Suppressor macrophage (primary cell): Measurements from ENCODE around the gene KLHL2.
"Not testable (repeated sequence)": the region's sequence is repeated elsewhere in the genome, so short reads cannot be mapped to it uniquely, and the experiment has no call there.

Experiments used
- DNase-seq, 4 experiments: peaks; one replicate each; pipeline ENCODE4 v3.0.0-alpha.2; 2020 to 2022

Gene KLHL2

GRCh38 chr4:165330666-165331065, 123.3 kb downstream of the KLHL2 start:
- no peak for DNase-seq

DNA sequence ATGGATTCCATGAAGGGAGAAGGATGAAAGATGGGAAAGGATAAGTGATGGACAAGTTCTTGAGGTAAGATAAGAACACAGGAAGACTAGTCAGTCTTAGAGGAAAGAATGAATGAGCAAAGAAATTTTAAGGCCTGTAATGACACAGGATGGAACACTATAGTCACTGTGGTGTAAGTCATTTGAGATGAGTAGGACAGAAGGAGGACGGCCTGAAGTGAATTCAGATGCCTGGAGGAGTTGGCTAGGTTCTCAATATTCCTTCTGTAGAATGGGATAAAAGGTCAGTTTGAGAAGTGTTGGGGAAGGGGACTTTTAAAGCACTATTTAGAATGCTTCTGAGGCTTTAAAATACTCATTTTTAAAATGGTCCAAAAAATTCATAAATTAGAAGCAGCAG, 124.0 kb downstream of the KLHL2 start:
- DNase-seq, result no peak

DNA sequence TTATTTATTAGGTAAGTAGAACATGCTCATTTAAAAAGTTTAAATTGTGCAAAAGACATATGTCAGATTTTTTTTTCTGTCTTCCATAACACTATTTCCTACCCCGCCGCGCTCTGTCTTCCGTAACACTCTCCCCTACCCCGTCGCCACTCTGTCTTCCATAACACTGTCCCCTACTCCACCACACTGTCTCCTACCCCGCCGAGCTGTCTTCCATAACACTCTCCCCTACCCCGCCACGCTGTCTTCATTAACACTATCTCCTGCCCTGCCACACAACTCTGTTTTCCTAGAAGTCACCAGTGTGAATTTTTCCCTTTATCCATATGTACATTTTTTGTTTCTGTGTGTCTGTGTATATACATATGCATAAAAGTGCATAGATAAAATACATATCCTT, 124.5 kb downstream of the KLHL2 start:
- no peak for DNase-seq

- DNase-seq, result no peak
Measured at GRCh38 chr4:165332502-165332901, 125.1 kb downstream of the KLHL2 start.

GRCh38 chr4:165335163-165335703, 127.9 kb downstream of the KLHL2 start:
- DNase-seq, result no peak

DNA sequence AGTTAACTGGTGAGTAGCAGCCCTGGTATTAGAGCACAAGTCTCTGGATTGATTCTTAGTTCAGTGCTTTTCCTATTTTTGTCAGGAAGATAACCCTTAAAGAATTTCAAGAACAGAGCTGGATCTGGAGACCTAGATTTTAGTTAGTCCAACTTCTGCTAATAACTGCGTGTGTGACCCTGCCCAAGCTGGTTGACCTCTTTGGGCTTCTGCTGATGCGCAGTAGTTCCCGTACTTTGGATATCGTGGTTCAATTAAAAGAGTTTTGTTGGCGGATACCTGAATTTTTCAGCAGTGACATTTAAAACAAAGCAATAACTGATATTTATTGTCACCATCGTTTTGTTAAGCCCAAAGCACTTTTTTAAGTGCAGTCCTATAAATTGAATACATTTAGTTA, 129.4 kb downstream of the KLHL2 start:
- no peak for DNase-seq

GRCh38 chr4:165342340-165342739, 135.0 kb downstream of the KLHL2 start:
- not testable (repeated sequence) for DNase-seq

DNA sequence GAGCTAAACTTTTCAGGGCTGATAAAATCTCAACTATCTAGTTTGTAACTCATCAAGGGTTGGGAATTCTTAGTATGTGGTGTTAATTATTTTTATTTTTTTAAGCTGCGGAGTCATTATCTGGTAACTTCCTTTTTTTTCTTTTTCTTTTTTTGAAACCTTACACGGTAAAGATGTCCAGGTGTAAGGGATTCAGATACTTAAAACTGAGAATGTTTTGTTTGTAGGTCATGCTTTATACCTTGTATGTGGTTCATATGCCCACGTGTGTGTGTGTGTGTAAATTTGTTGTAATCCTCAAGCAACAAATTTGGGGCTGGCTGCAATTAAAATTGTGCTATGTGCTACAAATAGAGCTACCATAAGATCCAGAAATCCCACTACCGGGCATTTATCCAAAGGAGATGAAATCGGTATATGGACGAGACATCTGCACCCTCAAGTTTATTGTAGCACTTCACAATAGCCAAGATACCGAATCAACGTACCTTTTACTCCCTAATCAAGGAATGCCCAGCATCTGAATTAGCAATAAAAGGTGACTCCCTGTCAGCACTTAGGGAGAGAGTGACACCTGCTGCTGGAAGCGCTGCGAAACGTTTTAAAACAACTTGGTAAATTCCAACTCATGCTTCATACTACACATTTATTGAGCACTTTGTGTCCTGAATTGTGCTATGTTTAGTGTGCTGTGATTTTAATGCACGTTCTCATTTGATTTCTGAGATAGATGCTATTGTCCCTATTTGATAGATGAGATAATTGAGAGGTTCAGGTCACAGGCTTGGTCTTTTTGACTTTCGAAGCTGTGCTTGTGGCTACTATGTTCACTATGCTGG, 136.2 kb downstream of the KLHL2 start:
- no peak for DNase-seq

- DNase-seq, result no peak
Measured at GRCh38 chr4:165345666-165346417, 138.5 kb downstream of the KLHL2 start.

GRCh38 chr4:165347647-165348569, 140.5 kb downstream of the KLHL2 start:
- DNase-seq, result no peak

DNA sequence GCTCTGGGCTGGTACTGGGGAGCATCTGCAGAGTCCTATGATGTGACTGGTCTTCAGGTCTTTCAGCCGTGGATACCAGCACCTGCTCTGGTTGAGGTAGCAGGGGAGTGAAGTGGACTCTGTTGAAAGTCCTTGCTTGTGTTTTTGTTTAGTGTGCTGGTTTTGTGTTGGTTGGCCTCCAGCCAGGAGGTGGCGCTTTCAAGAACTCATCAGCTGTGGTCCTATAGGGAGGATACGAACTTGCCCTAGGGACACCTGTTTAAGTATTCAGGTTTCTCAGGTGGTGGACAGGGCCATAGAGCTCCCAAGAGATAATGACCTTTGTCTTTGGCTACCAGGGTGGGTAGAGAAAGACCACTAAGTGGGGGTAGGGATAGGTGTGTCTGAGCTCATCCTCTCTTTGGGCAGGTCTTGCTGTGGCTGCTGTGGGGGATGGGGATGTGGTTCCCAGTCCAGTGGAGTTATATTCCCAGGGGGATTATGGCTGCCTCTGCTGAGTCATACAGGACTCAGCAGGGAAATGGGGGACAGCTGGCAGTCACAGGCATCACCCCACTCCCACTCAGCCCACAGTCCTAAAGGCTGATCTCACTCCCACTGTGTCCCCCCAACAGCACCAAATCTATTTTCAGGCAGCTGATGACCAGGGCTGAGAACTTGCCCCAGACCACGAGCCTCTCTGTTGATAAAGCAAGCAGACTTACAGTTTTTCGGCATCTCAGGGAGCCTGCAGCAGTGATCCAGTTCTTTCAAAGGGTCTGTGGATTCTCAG, 144.2 kb downstream of the KLHL2 start:
- peak in 2 of 4 experiments; percentile 28 to 31 for DNase-seq

DNA sequence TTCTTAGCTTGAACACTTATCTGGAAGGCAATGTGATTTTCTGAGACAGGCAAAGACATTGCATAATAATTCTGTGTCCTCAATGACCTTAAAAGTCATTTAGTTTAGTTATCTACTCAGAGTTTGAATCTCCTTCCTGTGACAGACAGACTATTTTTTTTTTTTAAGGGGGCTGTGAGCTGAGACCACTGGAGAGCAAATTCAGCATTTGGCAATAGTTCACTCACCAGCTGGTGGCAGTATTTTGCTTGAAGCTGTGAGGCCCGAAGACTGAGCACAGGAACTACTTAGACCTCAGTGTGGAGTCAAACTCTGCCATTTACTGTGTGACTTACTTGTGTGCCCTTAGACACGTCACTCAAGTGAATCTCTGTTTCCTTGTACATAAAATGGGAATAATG, 148.5 kb downstream of the KLHL2 start:
- DNase-seq, result peak; percentile 36 to 65 (median 51)

DNA sequence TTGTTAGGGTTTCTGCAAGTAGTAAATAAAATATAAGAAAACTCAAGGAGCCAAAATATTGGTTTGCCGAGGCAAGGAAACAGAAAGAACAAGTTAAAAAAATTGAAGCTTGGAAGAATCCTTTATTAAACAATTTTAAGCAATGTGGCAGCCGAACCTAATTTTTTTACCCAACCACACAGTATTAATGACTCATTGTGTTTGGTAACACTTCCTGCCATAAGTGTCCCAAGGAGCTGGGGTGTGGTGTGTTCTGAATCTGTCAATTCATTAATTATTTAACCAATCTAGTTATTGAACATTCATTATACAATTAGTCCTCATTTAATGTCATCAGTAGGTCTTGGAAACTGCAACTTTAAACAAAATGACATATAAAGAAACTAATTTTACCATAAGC, 152.1 kb downstream of the KLHL2 start:
- DNase-seq, result peak; percentile 33 to 74 (median 62)

- DNase-seq, result peak in 3 of 4 experiments; percentile 38 to 49 (median 44)
Measured at GRCh38 chr4:165360041-165360695, 152.8 kb downstream of the KLHL2 start.

- DNase-seq, result peak; percentile 55 to 83 (median 72)
Measured at GRCh38 chr4:165360985-165361670, 153.8 kb downstream of the KLHL2 start.

GRCh38 chr4:165361810-165362209, 154.4 kb downstream of the KLHL2 start:
- DNase-seq, result no peak

DNA sequence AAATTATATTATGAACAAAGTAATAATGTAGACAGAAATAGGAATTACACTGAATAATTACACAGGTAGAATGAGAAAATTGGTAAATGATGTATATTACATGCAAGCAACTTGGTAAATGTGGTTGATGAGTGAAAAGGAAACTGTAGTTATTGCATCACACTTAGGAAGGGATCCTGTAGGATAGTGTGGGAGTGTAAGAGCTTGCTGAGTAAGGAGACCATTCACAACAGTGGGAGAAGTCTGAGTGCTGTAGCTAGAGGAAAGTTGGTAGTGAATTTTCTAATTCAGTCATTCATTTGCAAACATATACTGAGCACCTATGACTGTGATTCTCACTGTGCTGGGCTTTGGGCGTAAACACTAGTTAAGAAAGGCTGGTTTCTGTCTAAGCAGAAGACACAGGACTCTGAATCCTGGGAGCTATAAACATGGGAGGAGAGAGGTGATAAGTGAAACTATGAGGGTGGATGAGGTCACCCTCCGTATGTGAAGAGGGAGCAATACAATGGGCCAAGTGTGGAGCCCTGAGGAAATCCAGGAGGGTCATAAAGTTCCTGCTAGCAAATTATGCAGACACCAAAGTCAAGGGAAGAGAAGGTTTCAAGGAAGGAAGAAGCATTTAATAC, 157.2 kb downstream of the KLHL2 start:
- DNase-seq, result peak in 3 of 4 experiments; percentile 15 to 60 (median 47)

DNA sequence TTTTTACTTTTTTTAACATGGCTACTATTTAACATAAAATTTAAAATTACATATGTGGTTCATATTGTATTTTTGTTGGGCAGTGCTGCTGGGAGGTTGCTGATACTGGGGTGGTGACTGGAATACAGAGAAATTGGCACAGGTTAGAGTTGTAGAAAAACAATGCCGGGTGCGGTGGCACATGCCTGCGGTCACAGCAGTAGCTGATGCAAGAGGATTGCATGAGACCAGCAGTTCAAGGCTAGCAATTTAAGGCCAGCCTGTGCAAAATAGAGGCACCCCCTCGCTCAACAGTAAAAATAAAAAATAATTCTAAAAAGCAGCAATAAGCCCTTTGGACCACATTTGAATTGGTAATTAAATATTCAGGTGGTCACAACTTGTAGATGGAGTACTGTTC, 159.7 kb downstream of the KLHL2 start:
- no peak for DNase-seq

- DNase-seq, result no peak
Measured at GRCh38 chr4:165368114-165368513, 160.8 kb downstream of the KLHL2 start.

- no peak for DNase-seq
Measured at GRCh38 chr4:165368567-165368966, 161.2 kb downstream of the KLHL2 start.
